Panc1 (cell line): ENCODE results near the gene PRSS22. TPM values are rescaled to one million over a fixed set of nuclear protein-coding genes. Genes with fewer than 3 reads are reported as not detected.

Source experiments
- ATAC-seq: fragments of 200-7000 bp; cut with Tn5 transposase; 2 replicates; pipeline ENCODE4 v1.9.1; 2020; ENCODE audit warnings: mild to moderate bottlenecking, moderate library complexity
- BruUV-seq: library from RNA; stranded (reverse); fragments of 400-500 nt; replicated peaks from 2 replicates; lab custom pipeline; 2021; lab: Mats Ljungman, UMichigan
- CTCF ChIA-PET: fragments of 300-600 bp; sonication (Branson Sonifier 250); formaldehyde crosslinking; loops from one replicate; lab custom pipeline; 2022; ENCODE audit warnings: antibody characterized with exemption; lab: Charles Lee
- POLR2A ChIA-PET: fragments of 300-600 bp; sonication (Branson Sonifier 250); formaldehyde crosslinking; loops from one replicate; lab custom pipeline; 2022; ENCODE audit warnings: antibody characterized with exemption; lab: Charles Lee
- DNase-seq: peaks from one replicate; pipeline ENCODE4 v3.0.0-alpha.2; 2010; ENCODE audit warnings: low read depth, low spot score
- H3K27ac ChIP-seq: 2 replicates; pipeline ENCODE4 v1.5.1; 2011; ENCODE audit warnings: mild to moderate bottlenecking, low read length, inconsistent platforms
- H3K27me3 ChIP-seq: fragments of 200-500 bp; sonication (Bioruptor generic); 2 replicates; pipeline ENCODE4 v1.6.0; 2014; ENCODE audit warnings: low read length, inconsistent platforms; ENCODE audit not compliant: control insufficient read depth, insufficient read depth
- H3K36me3 ChIP-seq: fragments of 200-500 bp; sonication (Bioruptor generic); 2 replicates; pipeline ENCODE4 v1.5.1; 2014; ENCODE audit warnings: inconsistent platforms, mild to moderate bottlenecking, low read length, moderate library complexity; ENCODE audit not compliant: control insufficient read depth, insufficient read depth
- H3K4me1 ChIP-seq: 2 replicates; pipeline ENCODE4 v1.5.1; 2011; ENCODE audit warnings: inconsistent platforms, mild to moderate bottlenecking, low read length, moderate library complexity; ENCODE audit not compliant: control insufficient read depth, insufficient read depth
- H3K4me3 ChIP-seq, 2 experiments: 2 replicates each; pipeline ENCODE4 v1.5.1; 2011 to 2012; ENCODE audit warnings: low read depth in 2 of 2, low read length in 2 of 2, mild to moderate bottlenecking in 2 of 2, inconsistent platforms in 1 of 2, moderate library complexity in 1 of 2
- H3K9me3 ChIP-seq: fragments of 200-500 bp; sonication (Bioruptor generic); 2 replicates; pipeline ENCODE4 v1.5.1; 2014; ENCODE audit warnings: low read depth, mild to moderate bottlenecking, inconsistent platforms, low read length, moderate library complexity; ENCODE audit not compliant: control insufficient read depth, insufficient read depth
- POLR2AphosphoS5 ChIP-seq: IDR thresholded peaks from 2 replicates; pipeline ENCODE4 v1.6.1; 2012; ENCODE audit warnings: mild to moderate bottlenecking, low read depth, low read length, moderate library complexity
- SIN3A ChIP-seq: IDR thresholded peaks from 2 replicates; pipeline ENCODE4 v1.6.1; 2012; ENCODE audit warnings: low read depth, mild to moderate bottlenecking, low read length, moderate library complexity, borderline replicate concordance; ENCODE audit not compliant: insufficient read depth
- TCF7L2 ChIP-seq: IDR thresholded peaks from 2 replicates; pipeline ENCODE4 v1.6.1; 2011; ENCODE audit warnings: mild to moderate bottlenecking, low read depth, low read length, inconsistent platforms
- in situ Hi-C: cut with HindIII; loops from 2 replicates; pipeline ENCODE4 v1.10.0; 2016; ENCODE audit warnings: low sequenced_read_pairs, low pct_unique_long_range_greater_than_20kb
- intact Hi-C: fragments of 100-400 bp; cut with micrococcal nuclease; formaldehyde crosslinking; loops from one replicate; pipeline ENCODE4 v1.10.0; 2022; ENCODE audit not compliant: unreplicated experiment
- total RNA-seq: library from RNA; stranded (reverse); gene quantifications from one replicate; pipeline ENCODE4 v1.2.1, GENCODE V29; 2021; ENCODE audit not compliant: unreplicated experiment
- TF ChIP-seq, protein P1 (sequence below): fragments of 450-650 bp; IDR thresholded peaks from 2 replicates; pipeline ENCODE4 v1.5.1; 2017; ENCODE audit warnings: mild to moderate bottlenecking
- TF ChIP-seq, protein P2 (sequence below), 2 experiments: IDR thresholded peaks; 2 replicates each; pipeline ENCODE4 v1.6.1; 2011 to 2012; ENCODE audit warnings: low read depth in 2 of 2, control low read depth in 1 of 2, low read length in 1 of 2, mild to moderate bottlenecking in 1 of 2, moderate library complexity in 1 of 2; ENCODE audit not compliant: insufficient read depth in 1 of 2

The PRSS22 gene
- total RNA-seq, 1 experiment from 2014 or later = 23.9 TPM

DNA sequence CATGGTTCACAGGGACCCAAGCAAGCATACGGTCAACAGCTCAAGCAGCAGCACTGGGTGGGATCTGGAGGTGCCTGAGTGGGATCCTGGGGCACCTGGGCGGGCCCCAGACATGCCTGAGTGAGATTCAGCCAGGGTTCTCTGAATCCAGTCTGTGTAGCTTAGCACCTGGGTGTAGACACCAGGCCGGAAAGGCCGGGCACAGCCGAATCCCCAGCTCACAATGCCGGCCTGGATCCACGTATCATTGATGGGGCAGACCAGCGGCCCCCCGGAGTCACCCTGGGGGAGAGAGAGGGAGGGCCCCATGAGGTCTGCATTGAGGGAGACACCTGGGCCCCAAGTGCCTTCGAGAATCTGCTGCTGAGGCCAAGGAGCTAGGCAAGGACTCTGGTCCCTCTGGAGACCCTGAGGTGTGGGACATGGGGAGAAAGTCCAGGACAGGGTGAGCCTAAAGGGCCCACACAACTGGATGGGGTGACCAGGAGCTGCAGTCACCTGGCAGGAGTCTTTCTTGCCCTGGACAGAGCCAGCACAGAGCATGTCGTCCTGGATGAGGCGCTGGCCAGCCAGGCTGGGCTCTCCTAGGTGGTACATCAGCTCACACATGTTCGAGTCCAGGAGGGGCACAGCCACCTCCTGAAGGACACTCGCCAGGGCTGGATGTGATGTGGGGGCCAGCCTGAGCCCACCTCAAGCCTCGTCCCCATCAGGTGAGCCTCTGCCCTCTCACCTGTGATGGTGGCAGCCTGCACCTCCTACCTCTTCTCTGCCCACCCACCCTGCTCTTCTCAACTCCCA, 18.1 kb downstream of the PRSS22 start:
- intact Hi-C loops = loop anchor here (1.0 to 5.0 kb wide), 2 partner anchors 28 to 68 kb away; no protein-coding TSS in a partner anchor
- no TSS peak for BruUV-seq
- Histone ChIP-seq H3K9me3 (no peaks in the 10 kb centered on the region), H3K27me3 (no peaks in the 10 kb centered on the region), H3K27ac (peak overlapping the region; percentile 79), H3K36me3 (no peaks in the 10 kb centered on the region), H3K4me1 (peaks cover 45% of the 10 kb centered on the region), H3K4me3 (no peak overlapping the region)
- ChIA-PET POLR2A (interaction anchor here (0.5 kb wide), 1 partner anchor 8 kb away, joined by 3 read pairs; no protein-coding TSS in a partner anchor), CTCF (interaction anchor here (0.6 to 2.1 kb wide), 8 partner anchors 14 to 121 kb away, joined by 3 to 13 read pairs (median 5); no protein-coding TSS in a partner anchor)
- DNase-seq (no peak), ATAC-seq (no peak)
- no peak for TF ChIP-seq TCF7L2
- TF ChIP-seq, protein P1, sequence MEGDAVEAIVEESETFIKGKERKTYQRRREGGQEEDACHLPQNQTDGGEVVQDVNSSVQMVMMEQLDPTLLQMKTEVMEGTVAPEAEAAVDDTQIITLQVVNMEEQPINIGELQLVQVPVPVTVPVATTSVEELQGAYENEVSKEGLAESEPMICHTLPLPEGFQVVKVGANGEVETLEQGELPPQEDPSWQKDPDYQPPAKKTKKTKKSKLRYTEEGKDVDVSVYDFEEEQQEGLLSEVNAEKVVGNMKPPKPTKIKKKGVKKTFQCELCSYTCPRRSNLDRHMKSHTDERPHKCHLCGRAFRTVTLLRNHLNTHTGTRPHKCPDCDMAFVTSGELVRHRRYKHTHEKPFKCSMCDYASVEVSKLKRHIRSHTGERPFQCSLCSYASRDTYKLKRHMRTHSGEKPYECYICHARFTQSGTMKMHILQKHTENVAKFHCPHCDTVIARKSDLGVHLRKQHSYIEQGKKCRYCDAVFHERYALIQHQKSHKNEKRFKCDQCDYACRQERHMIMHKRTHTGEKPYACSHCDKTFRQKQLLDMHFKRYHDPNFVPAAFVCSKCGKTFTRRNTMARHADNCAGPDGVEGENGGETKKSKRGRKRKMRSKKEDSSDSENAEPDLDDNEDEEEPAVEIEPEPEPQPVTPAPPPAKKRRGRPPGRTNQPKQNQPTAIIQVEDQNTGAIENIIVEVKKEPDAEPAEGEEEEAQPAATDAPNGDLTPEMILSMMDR = no peak
- TF ChIP-seq POLR2AphosphoS5 = no peak
- TF ChIP-seq, protein P2, sequence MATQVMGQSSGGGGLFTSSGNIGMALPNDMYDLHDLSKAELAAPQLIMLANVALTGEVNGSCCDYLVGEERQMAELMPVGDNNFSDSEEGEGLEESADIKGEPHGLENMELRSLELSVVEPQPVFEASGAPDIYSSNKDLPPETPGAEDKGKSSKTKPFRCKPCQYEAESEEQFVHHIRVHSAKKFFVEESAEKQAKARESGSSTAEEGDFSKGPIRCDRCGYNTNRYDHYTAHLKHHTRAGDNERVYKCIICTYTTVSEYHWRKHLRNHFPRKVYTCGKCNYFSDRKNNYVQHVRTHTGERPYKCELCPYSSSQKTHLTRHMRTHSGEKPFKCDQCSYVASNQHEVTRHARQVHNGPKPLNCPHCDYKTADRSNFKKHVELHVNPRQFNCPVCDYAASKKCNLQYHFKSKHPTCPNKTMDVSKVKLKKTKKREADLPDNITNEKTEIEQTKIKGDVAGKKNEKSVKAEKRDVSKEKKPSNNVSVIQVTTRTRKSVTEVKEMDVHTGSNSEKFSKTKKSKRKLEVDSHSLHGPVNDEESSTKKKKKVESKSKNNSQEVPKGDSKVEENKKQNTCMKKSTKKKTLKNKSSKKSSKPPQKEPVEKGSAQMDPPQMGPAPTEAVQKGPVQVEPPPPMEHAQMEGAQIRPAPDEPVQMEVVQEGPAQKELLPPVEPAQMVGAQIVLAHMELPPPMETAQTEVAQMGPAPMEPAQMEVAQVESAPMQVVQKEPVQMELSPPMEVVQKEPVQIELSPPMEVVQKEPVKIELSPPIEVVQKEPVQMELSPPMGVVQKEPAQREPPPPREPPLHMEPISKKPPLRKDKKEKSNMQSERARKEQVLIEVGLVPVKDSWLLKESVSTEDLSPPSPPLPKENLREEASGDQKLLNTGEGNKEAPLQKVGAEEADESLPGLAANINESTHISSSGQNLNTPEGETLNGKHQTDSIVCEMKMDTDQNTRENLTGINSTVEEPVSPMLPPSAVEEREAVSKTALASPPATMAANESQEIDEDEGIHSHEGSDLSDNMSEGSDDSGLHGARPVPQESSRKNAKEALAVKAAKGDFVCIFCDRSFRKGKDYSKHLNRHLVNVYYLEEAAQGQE (IDR thresholded peaks at IDR 0.05; ENCODE audit: insufficient read depth in 1 of 2, low read depth in 2 of 2, low read length in 1 of 2) = no peak
- TF ChIP-seq SIN3A = no peak
- in situ Hi-C loops = no loop called here

DNA sequence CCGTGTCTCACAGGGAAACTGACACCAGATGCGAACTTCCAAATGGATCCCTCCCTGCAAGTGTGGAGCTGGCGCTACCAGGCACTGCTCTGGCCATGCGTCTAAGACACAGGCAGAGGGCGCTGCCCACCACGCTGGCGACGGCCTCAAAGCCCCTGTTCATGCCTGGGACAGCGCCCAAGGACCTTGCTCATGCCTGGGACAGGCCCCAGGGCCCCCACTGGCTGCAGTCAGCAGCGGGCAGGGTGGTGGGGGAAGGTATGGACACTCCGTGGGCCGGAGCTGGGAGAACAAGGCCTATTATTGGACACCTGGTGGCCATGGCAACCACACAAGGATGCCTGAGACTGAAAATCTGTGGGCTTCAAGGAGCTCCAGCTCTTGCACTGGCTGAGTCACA, 19.0 kb downstream of the PRSS22 start:
- no TSS peak for BruUV-seq
- intact Hi-C loops = loop anchor here (1.0 to 5.0 kb wide), 2 partner anchors 29 to 67 kb away; no protein-coding TSS in a partner anchor
- no peak for TF ChIP-seq SIN3A
- TF ChIP-seq, protein P2 (IDR thresholded peaks at IDR 0.05; ENCODE audit: insufficient read depth in 1 of 2, low read depth in 2 of 2, low read length in 1 of 2) = 0 out of 4 replicates have a peak, but pooled peaks of 1 of the 2 experiments have one; percentile 34
- peak; percentile 24; the same call in 1 of the 2 replicates for TF ChIP-seq TCF7L2
- TF ChIP-seq POLR2AphosphoS5 = peak; percentile 58; the same call in 1 of the 2 replicates
- TF ChIP-seq, protein P1 = peak; percentile 97
- peak; percentile 78 for ATAC-seq
- Histone ChIP-seq H3K4me3 (no peak overlapping the region), H3K27me3 (no peaks in the 10 kb centered on the region), H3K36me3 (no peaks in the 10 kb centered on the region), H3K27ac (peak overlapping the region; percentile 79), H3K4me1 (peaks cover 41% of the 10 kb centered on the region), H3K9me3 (no peaks in the 10 kb centered on the region)
- in situ Hi-C loops = no loop called here
- ChIA-PET CTCF (interaction anchor here (0.6 to 2.1 kb wide), 9 partner anchors 15 to 122 kb away, joined by 3 to 13 read pairs (median 6); no protein-coding TSS in a partner anchor), POLR2A (interaction anchor here (0.5 kb wide), 2 partner anchors 9 to 50 kb away, joined by 3 to 9 read pairs; no protein-coding TSS in a partner anchor)
- DNase-seq = no peak
